GM18870 (cell line): ENCODE measurements around the gene CDCA4.
"Not testable (repeated sequence)": the region's sequence is repeated elsewhere in the genome, so short reads cannot be mapped to it uniquely, and the experiment has no call there.

ENCODE experiments used
- ATAC-seq: cut with Tn5 transposase; IDR thresholded peaks from one replicate; pipeline ENCODE4 v1.9.1; 2021; ENCODE audit warnings: moderate library complexity; ENCODE audit not compliant: unreplicated experiment

Gene CDCA4

DNA sequence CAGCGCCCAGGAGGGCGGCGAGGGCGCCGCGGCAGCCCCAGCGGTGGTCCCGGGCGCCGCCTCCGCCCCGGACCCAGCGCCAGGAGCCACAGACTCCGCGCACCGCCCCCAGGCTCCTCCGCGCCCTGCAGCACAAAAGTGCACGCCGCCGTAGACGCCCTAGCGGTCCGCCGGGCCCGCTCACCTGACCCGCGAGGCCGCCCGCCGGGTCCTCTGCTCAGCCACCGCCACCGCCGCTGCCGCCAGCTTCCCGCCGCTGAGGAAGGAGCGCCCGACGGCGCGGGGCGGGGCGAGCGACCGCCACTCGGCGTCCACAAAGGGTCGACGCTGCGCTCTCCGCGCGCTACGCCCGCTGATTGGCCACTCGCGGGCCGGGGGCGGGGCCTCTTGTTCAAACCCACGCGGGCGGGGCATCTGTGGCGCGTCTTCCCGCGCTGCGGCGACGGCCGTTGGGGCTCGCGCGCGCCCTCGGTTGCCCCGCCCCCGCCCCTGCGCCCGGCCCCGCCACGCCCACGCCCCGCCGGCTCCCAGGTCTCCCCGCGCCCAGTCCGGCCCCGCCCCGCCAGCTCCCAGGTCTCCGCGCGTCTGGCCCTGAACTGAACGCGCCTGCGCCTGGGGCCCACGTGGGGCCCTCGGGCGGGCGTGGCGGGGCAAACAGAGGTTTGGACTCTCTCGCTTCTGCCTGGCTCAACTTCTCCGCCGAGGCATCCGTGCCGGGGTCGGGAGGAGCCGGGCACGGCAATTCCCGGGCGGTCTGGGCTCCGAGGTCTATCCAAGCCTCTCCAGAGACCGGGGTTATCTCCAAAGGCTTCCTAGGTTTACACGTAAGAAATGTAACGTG lies at the start of gene CDCA4:
TSS of gene CDCA4 (minus strand) at position 269 of the 841 bp plus-strand sequence. CDS start 9,154 bp downstream, outside the sequence.
- ATAC-seq = peak; percentile 38

DNA sequence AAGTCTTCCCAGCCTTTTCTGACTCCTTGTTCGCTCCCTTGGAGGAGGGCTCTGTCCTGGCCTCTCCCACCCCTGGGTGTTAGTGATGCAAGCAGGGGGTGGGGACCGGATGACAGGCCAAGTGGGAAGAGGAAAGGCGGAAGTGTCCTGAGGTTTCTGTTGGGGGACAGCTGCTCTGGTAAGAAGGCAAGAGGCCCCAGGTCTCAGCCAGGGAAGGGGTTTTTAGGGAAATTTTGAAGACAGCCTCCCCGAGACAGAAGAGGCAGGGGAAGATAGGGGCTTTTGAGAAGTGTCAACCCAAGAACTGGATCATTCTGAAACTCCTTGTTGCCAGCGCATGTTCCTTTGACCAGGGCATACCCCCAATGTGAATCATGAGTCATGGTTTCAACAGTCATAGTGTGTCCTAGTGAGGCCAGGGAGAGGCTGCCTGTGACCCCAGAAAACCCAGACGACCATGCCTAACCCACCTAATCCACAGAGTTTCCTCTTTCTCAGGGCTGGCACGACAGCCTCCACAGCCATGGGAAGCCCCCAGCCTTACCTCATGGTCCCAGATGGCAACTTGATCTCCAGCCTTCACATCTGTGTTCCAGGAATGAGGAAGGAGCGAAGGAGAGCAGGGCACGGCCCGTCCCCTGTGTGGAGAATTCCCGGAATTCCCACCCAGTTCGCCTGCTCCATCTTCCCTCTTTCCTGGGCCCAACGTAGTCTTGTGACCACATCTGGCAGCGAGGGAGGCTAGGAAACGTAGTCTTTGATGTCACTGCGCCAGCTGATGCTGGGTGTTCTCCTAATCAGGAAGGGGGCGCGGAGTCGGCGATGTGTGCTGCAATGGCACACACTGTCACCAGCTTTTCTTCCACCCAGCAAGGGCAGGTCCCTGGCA lies 49.2 kb upstream of the CDCA4 start:
- ATAC-seq = peak; percentile 39

DNA sequence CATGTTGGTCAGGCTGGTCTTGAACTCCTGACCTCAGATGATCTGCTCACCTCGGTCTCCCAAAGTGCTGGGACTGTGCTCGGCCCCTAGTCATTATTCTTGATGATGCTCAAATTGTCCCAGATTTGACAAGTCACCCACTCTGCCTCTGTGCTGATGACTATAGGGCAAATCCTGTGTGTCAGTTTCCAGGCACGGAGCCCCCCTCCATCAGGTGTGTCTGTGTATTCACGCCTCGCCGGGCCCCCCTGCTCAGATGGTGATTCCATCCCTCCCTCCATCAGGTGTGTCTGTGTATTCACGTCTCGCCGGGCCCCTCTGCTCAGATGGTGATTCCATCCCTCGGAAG lies 48.6 kb upstream of the CDCA4 start:
- ATAC-seq = no peak

DNA sequence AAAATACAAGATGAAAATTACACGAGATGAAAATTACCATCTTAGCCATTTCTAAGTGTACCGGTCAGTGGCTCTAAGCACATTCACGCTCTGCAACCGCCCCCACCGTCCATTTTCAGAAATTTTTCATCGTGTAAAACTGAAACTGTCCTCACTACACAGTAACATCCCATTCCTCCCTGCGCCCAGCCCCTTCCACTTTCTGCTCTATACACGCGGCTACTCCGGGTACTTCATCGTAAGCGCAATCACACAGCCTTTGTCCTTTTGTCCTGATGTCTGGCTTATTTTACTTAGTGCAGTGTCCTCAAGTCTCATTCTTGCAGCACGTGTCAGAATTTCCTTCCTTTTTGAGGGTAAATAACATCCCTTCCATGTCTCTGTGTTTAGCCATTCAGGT lies 47.9 kb upstream of the CDCA4 start:
- no peak for ATAC-seq

DNA sequence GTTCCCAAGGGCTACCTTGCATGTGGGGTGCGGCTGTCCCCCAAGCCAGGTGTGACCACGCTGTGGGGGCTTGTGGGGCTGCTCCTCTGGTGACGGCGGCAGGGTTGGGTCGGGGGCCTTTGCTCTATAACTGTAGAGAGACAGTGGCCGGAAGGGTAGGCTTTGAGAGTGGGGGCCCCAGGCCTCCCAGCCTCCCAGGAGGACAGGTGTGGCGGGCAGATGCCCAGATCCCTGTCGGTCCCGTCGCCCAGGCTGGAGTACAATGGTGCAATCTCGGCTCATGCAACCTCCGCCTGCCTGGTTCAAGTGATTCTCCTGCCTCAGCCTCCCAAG lies 47.1 kb upstream of the CDCA4 start:
- ATAC-seq = no peak

DNA sequence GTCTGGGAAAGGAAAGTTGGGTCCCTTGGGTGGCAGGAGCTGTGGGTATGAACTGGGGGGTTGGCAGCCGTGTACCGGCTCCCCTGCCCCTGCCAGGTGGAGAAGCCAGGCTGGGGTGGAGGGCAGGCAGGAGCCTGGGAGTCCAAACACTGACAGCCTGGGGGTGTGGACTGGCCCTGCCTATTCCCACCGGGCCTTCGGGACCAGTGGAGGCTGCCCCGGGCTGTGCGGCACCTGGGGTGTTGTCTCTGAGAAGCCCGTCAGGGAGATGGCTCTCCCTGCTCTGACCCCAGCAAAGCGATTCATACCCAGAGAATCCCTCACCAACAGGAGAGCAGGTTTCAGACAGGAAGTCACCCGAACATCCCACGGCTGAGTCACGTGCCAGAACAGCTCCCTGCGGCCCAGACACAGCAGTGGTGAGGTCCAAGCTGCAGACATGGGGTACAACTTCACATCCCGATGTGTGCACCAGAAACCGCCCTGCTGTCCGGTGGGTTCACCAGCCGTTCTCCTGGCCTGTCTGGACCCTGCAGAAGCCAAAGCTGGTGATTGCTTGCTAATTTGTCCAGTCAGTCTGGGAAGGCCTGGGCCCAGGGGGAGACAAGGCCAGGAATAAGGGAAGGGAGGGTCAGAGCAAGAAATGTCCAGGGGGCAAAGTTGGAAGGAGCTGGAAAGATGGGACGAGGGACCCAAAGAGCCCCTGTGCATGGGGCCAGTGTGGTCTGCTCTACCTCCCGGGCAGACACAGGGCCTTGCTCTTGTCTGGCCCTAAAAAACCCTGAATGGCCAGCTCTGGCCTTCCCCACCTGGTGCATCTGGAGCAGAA lies 46.5 kb upstream of the CDCA4 start:
- ATAC-seq = no peak

DNA sequence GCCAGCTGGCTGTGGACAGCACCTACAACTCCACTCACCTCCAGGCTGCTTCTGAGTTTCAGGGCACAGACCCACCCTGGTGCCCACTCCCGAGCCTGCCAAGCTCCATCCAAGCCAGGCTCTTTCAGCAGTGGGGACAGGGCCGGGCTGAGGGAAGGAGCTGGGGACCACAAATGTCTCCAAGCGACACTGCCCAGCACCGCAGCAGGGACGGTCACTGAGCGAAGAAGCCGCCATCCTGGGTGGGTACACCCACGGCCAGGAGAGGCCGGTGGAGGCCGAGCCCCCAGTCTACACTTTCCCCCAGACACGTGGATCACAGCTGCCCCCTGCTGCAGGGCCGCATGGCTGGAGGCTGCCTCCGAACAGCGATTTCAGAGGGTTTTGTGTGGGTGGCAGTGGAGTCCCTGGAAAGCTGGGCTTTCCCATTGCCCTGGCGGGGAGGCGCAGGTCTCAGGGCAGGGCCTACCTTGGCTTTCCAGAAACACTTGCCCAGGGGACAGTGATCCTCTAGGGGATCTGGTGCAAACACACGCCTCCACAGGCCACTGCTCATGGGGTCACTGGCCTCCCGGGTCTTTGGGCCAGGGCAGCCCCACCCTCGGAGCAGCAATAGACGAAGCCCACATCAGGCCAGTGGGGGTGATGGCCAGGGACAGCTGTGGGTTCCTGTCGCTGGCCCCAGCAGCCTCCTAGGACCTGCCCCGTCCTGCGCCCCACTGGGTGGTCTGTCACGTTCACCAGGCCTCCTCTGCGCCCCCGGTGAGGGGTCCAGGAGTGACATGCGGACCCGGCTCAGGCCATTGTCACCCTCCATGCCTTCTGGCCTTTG lies 45.6 kb upstream of the CDCA4 start:
- no peak for ATAC-seq

DNA sequence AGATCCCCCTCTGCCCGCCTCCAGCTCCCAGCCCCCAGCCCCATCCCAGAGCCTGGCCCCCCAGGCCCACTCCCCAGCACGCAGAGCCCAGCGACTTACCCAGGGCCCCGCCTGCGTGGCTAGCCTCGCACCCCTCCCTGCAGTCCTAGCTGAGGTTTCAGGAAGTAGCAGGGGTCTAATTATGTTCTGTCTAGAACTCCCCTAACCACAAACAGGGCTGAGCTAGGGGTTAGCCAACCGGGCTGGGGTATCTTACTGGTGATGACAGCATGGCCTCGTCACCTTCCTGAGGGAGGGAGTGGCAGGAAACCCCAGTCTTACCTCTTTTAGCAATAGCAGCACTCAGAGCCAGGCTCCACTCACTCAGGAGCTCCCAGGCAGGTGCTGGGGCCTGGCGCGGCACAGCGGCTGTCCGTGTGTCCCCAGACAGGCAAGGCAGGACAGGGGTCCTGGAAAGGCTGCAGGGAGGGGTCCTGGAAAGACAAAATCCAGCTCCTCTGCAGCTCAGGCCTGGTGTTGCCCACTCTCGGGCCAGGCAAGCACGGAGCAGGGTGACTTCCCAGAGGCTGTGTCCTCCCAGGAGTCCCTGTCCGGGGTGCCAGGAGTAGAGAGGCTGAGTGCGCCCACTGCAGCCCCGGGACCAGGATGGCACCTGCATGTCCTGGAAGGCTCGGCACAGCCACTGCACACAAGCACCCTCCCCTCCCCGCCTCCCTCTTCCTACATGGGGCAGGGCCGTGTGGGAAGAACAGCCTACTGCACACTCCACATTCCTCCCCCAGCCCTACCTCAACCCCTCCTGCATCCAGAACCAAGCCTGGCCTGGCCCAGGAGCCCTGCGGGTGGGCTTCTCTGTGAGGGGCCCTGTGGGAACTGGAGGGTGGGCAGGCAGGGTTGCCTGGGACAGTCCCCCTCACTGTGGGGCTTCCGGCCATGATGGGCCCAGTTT lies 44.7 kb upstream of the CDCA4 start, which contains the start of gene GPR132:
TSS of gene GPR132 (minus strand) at position 151 of the 949 bp plus-strand sequence. CDS start 10,010 bp downstream, outside the sequence.
- peak; percentile 54 for ATAC-seq

DNA sequence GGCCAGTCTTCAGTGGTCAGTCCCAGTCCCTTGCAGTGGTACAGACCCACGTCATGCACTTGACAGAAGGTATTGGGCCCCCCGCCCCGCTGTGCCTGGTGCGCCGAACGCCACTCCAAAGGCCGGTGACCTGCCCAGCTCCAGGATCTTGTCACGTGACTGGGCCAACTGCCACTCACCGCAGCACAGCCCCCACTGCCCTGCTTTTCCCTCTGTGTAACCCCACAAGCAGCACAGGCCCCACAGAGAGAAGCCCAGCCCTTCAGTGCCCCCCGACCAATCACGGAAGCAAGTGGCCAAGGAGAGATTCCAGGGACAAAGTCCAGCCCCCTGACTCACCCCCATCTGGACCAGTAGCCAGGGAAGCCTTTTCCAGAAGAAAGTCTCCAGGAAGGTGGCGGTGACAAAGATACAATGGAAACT lies 43.8 kb upstream of the CDCA4 start:
- ATAC-seq = no peak

DNA sequence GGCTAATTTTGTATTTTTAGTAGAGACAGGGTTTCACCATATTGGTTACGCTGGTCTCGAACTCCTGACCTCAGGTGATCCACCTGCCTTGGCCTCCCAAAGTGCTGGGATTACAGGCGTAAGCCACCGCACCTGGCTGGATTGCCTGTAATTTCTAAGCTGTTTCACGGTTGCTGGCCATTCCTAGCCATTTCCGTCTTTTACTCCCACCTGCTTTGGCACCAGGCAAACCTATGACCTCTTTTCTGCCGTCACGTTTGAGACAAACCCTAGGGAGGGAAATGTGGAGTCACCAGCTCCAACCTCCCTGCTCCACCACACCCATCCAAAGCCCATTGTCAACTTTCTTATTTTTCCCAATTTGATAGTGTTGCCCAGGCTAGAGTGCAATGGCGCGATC lies 43.1 kb upstream of the CDCA4 start:
- ATAC-seq = no peak

DNA sequence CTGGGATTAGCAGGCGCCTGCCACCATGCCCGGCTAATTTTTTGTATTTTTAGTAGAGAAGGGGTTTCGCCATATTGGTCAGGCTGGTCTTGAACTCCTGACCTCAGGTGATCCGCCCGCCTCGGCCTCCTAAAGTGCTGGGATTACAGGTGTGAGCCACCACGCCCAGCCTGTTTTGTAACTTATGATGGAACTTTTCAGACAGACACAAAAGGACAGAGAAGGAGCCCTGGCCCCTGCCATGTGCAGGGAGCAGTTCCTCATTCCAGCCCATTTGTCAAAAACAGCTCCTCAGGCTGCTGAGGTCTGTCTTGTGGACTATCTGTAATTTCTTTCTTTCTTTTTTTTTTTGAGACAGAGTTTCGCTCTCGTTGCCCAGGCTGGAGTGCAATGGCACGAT lies 42.6 kb upstream of the CDCA4 start:
- not testable (repeated sequence) for ATAC-seq

DNA sequence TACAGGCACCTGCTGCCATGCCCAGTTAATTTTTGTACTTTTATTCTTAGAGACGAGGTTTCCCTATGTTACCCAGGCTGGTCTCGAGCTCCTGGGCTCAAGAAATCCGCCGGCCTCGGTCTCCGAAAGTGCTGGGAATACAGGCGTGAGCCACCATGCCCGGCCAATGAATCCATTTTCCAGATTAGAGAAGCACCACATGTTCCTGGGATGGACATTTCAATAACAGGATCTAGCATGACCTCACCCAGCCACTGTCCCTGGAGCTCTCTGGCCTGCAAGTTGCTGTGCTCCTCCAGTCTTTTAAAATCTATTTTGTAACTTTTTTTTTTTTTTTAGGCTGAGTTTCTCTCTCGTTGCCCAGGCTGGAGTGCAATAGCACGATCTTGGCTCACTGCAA lies 42.2 kb upstream of the CDCA4 start:
- no peak for ATAC-seq

DNA sequence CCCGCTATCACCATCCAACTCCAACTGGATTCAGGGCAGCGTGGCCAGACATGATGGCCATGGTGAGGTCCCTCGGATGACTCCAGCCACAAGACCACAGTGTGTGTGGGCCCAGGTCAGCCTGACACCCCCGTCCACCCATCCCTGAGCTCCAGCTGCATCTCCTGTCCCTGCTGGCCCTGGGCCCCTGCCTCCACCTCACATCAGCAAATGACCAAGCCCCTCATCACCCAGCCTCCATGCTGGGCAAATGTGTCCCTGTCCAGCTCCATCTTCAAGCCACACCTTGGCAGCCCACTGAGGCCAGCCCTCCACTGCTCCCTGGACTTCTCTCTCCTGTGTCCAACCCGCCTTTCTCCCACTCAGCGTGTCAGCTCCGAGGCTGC lies 41.2 kb upstream of the CDCA4 start:
- no peak for ATAC-seq

DNA sequence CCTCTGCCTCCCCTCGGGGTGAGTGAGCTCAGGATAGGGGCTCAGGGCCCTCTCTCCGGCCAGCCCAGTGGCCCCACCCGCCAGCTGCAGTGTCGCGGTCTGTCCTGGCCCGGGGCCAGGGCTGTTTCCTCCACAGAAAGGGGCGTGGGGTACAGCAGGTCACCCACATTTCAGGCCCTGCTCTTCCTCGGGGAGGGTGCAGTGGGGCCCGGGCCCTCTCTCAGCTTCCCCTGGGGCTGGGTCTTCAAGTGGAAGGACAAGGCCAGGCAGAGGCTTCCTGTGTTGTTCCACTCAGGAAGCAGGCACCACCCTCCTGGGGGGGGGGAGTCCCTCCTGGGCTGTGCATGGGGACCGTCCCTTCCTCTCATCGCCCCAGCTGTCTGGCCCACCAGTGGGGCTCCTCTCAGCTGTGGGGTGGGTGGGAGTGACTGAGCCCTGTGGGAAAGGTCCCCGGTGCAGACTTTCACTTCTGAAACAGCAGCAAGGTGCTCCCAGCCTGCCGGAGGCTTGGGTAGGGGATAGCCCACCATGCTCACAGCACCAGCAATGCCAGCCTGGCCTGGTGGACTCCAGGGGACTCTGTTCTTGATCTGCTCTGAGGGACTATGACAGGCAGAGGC lies 40.7 kb upstream of the CDCA4 start:
- ATAC-seq = no peak

DNA sequence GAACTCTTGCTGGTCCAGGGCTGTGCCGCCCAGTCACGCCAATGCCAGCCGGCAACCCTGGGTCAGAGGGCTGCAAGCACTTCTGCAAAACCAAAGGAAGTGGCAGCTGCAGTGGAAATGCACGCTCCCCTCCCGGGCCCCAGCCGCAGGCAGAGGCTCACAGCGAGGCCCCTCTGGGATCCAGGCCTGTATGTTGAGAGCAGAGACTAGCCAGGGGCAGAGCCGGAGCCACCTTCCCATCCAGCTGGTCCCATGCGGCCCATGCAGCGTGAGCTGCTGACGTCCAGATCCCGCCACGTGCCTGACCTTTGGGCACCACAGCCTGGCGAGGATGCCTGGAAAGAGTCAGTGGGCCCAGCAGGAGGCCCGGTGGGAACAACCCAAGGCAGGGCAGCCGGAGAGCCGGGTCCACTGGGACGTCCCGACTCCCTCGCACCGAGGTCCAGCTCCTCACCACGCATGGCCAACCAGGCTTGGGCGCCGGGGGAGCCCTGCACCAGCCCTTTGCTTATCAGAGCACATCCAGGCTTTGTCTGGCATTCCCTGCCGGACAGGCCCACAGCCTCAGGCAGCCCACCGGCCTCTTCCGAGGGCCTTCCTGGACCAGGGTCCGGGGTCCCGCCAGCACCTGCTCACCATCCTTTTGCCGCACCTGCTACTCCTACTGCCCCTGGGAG lies 40.0 kb upstream of the CDCA4 start:
- no peak for ATAC-seq

DNA sequence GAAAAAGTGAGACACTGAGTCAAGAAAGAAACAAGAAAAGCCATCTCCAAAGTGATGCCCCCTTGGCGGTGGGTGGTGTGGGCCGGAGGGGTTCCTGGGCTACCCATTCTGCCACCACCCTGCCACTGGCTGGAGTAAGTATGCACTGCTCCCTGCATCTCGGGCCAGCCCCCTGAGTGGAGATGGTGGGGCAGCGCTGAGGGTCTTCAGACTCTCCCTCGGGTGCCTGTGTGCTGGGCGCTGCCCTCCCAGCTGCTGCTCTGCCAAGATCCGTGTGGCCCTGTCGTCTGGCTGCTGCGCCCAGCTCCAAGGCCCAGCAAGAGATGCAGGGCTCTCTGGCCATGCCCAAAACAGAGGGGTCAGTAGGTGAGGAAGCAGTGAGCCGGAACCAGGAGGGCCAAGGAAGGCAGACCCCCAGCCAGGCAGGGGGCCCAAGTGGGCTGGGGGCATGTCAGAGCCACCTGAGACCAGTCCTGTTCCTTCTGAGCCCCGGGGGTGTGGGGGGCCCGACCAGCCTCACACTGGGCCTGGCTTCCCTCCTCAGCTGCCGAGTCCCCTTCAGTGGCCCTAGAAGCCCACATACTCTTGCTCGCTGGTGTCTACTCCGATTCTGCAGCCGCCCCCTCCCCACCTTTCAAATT lies 39.2 kb upstream of the CDCA4 start:
- no peak for ATAC-seq

DNA sequence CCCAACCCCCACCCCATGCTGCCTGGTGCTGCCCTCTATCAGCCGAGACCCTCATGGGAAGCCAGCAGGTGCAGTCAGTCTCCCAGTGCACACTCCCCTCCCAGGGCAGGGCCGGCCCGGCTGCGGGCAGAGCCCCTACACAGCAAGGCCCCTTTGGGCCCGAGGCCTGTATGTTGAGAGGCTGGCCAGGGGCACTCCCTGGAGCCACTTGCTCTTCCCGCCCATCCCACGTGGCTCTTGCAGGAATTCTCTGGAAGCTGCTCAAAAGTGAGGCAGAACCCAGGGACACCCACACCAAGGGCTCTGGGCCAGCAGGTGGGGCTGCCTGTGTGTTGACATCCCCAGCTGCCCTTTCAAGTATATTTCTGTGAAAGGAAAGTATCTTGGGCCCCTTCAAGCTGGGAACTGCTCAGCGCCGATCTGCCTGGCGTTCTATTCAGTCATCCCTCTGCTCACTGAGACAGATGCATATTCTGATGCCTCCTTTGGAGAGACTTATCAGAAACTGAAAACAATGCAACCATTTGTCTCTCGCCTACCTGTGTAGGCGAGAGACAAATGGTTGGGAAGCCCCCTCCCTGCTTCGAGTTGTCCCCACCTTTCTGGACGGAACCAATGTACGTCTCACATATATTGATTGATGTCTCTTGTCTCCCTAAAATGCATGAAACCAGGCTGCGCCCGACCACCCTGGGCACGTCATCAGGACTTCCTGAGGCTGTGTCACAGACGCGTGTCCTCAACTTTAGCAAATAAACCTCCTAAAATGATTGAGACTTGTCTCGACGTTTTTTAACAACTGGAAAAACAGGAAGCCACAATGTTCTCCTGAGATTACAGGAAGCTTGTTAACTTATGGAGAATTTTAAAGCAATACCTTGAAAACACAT lies 38.4 kb upstream of the CDCA4 start:
- no peak for ATAC-seq
